Measurements from ENCODE around the gene DUSP14. TPM values are rescaled to one million over a fixed set of nuclear protein-coding genes. Genes with fewer than 3 reads are reported as not detected.
A peak's percentile ranks its signal among the peaks of the same experiment; 100 is the strongest.

The DUSP14 gene
- total RNA-seq, 2 donors from 2014 or later = 8.2 to 10.2 TPM

GRCh38 chr17:37512442-37513068 lies 22.9 kb downstream of the DUSP14 start:
- no peak for ATAC-seq
- Mint-ChIP-seq H3K9me3 (no peaks in the 10 kb centered on the region), H3K27ac (no peak overlapping the region), H3K4me1 (ENCODE audit: low read depth in 2 of 2) (peaks cover 0 to 7% of the 10 kb centered on the region in 2 donors), H3K36me3 (peaks cover under 1% of the 10 kb centered on the region), H3K4me3 (no peak overlapping the region), H3K27me3 (no peaks in the 10 kb centered on the region)
- DNase-seq (ENCODE audit: low spot score) = no peak

GRCh38 chr17:37513711-37514110 lies 24.0 kb downstream of the DUSP14 start:
- Mint-ChIP-seq H3K27ac (no peak overlapping the region), H3K9me3 (no peaks in the 10 kb centered on the region), H3K4me3 (no peak overlapping the region), H3K27me3 (no peaks in the 10 kb centered on the region), H3K36me3 (peaks cover 12% of the 10 kb centered on the region), H3K4me1 (ENCODE audit: low read depth in 2 of 2) (peaks cover 3 to 7% of the 10 kb centered on the region in 2 donors)
- no peak for ATAC-seq
- no peak for DNase-seq (ENCODE audit: low spot score)

GRCh38 chr17:37516127-37516571 lies 26.5 kb downstream of the DUSP14 start:
- Mint-ChIP-seq H3K4me1 (ENCODE audit: low read depth in 2 of 2) (peaks cover 13 to 21% of the 10 kb centered on the region in 2 donors), H3K27me3 (no peaks in the 10 kb centered on the region), H3K36me3 (peaks cover 16% of the 10 kb centered on the region), H3K4me3 (no peak overlapping the region), H3K9me3 (no peaks in the 10 kb centered on the region), H3K27ac (no peak overlapping the region)
- DNase-seq (ENCODE audit: low spot score) = no peak
- ATAC-seq = no peak

GRCh38 chr17:37517881-37518280 lies 28.2 kb downstream of the DUSP14 start:
- no peak for ATAC-seq
- H3K9me3 Mint-ChIP-seq = no peaks in the 10 kb centered on the region

GRCh38 chr17:37518826-37519225 lies 29.1 kb downstream of the DUSP14 start:
- H3K27me3 Mint-ChIP-seq = no peaks in the 10 kb centered on the region
- H3K36me3 Mint-ChIP-seq = peaks cover 21% of the 10 kb centered on the region
- no peak for DNase-seq (ENCODE audit: low spot score)
- no peak for ATAC-seq
- H3K27ac Mint-ChIP-seq = peak overlapping the region; percentile 79 to 81
- H3K4me1 Mint-ChIP-seq (ENCODE audit: low read depth in 2 of 2) = peaks cover 16 to 27% of the 10 kb centered on the region in 2 donors
- H3K4me3 Mint-ChIP-seq = no peak overlapping the region
- H3K9me3 Mint-ChIP-seq = no peaks in the 10 kb centered on the region

More at GRCh38 chr17:37517881-37518280, 28.2 kb downstream of the DUSP14 start:
- peak overlapping the region in 1 of 2 donors; percentile 81 for H3K27ac Mint-ChIP-seq
- peaks cover 13 to 21% of the 10 kb centered on the region in 2 donors for H3K4me1 Mint-ChIP-seq (ENCODE audit: low read depth in 2 of 2)
- peaks cover 16% of the 10 kb centered on the region for H3K36me3 Mint-ChIP-seq
- no peak overlapping the region for H3K4me3 Mint-ChIP-seq
- DNase-seq (ENCODE audit: low spot score) = no peak
- H3K27me3 Mint-ChIP-seq = no peaks in the 10 kb centered on the region

GRCh38 chr17:37519251-37519985 lies 29.7 kb downstream of the DUSP14 start:
- Mint-ChIP-seq H3K36me3 (peaks cover 21% of the 10 kb centered on the region), H3K27me3 (no peaks in the 10 kb centered on the region), H3K27ac (peak overlapping the region; percentile 79 to 81), H3K4me1 (ENCODE audit: low read depth in 2 of 2) (peaks cover 17 to 28% of the 10 kb centered on the region in 2 donors), H3K9me3 (no peaks in the 10 kb centered on the region), H3K4me3 (no peak overlapping the region)
- ATAC-seq (no peak), DNase-seq (ENCODE audit: low spot score) (no peak)

GRCh38 chr17:37520174-37520573 lies 30.5 kb downstream of the DUSP14 start:
- peaks cover 17 to 28% of the 10 kb centered on the region in 2 donors for H3K4me1 Mint-ChIP-seq (ENCODE audit: low read depth in 2 of 2)
- no peak overlapping the region for H3K4me3 Mint-ChIP-seq
- no peak for ATAC-seq
- H3K27ac Mint-ChIP-seq = peak overlapping the region; percentile 79 to 81
- no peaks in the 10 kb centered on the region for H3K27me3 Mint-ChIP-seq
- no peaks in the 10 kb centered on the region for H3K9me3 Mint-ChIP-seq
- peaks cover 21% of the 10 kb centered on the region for H3K36me3 Mint-ChIP-seq
- no peak for DNase-seq (ENCODE audit: low spot score)

- peaks cover 17 to 28% of the 10 kb centered on the region in 2 donors for H3K4me1 Mint-ChIP-seq (ENCODE audit: low read depth in 2 of 2)
- H3K27me3 Mint-ChIP-seq = no peaks in the 10 kb centered on the region
- ATAC-seq (no peak), DNase-seq (ENCODE audit: low spot score) (no peak)
- no peak overlapping the region for H3K4me3 Mint-ChIP-seq
- no peaks in the 10 kb centered on the region for H3K9me3 Mint-ChIP-seq
- H3K36me3 Mint-ChIP-seq = peaks cover 25% of the 10 kb centered on the region
- no peak overlapping the region for H3K27ac Mint-ChIP-seq
Measured at GRCh38 chr17:37521821-37522220, 32.1 kb downstream of the DUSP14 start.

GRCh38 chr17:37523715-37524219 lies 34.1 kb downstream of the DUSP14 start:
- Mint-ChIP-seq H3K36me3 (peaks cover 16% of the 10 kb centered on the region), H3K27ac (peak overlapping the region; percentile 36 to 41), H3K4me3 (no peak overlapping the region), H3K4me1 (ENCODE audit: low read depth in 2 of 2) (peaks cover 17 to 25% of the 10 kb centered on the region in 2 donors), H3K27me3 (no peaks in the 10 kb centered on the region), H3K9me3 (no peaks in the 10 kb centered on the region)
- DNase-seq (ENCODE audit: low spot score) = no peak
- ATAC-seq = peak; percentile 36 to 43

GRCh38 chr17:37527249-37527851 lies 37.7 kb downstream of the DUSP14 start:
- H3K36me3 Mint-ChIP-seq = peaks cover 13% of the 10 kb centered on the region
- peaks cover 6 to 7% of the 10 kb centered on the region in 2 donors for H3K4me1 Mint-ChIP-seq (ENCODE audit: low read depth in 2 of 2)
- no peak overlapping the region for H3K4me3 Mint-ChIP-seq
- ATAC-seq (no peak), DNase-seq (ENCODE audit: low spot score) (no peak)
- H3K27me3 Mint-ChIP-seq = no peaks in the 10 kb centered on the region
- H3K27ac Mint-ChIP-seq = no peak overlapping the region
- no peaks in the 10 kb centered on the region for H3K9me3 Mint-ChIP-seq

- peak overlapping the region in 1 of 2 donors; percentile 8 for H3K27ac Mint-ChIP-seq
- no peaks in the 10 kb centered on the region for H3K27me3 Mint-ChIP-seq
- no peak for ATAC-seq
- no peaks in the 10 kb centered on the region for H3K4me1 Mint-ChIP-seq (ENCODE audit: low read depth in 2 of 2)
- H3K9me3 Mint-ChIP-seq = no peaks in the 10 kb centered on the region
- no peak overlapping the region for H3K4me3 Mint-ChIP-seq
- peaks cover 8% of the 10 kb centered on the region for H3K36me3 Mint-ChIP-seq
- no peak for DNase-seq (ENCODE audit: low spot score)
Measured at GRCh38 chr17:37530420-37530819, 40.7 kb downstream of the DUSP14 start.

- H3K36me3 Mint-ChIP-seq = peaks cover 15% of the 10 kb centered on the region
- DNase-seq (ENCODE audit: low spot score) = no peak
- H3K9me3 Mint-ChIP-seq = no peaks in the 10 kb centered on the region
- H3K4me1 Mint-ChIP-seq (ENCODE audit: low read depth in 2 of 2) = peaks cover 0 to 2% of the 10 kb centered on the region in 2 donors
- no peaks in the 10 kb centered on the region for H3K27me3 Mint-ChIP-seq
- H3K27ac Mint-ChIP-seq = no peak overlapping the region
- no peak for ATAC-seq
- H3K4me3 Mint-ChIP-seq = no peak overlapping the region
Measured at GRCh38 chr17:37532756-37533155, 43.1 kb downstream of the DUSP14 start.

- ATAC-seq (no peak), DNase-seq (ENCODE audit: low spot score) (no peak)
- Mint-ChIP-seq H3K4me3 (no peak overlapping the region), H3K4me1 (ENCODE audit: low read depth in 2 of 2) (peaks cover 0 to 3% of the 10 kb centered on the region in 2 donors), H3K27ac (no peak overlapping the region), H3K27me3 (no peaks in the 10 kb centered on the region), H3K9me3 (no peaks in the 10 kb centered on the region), H3K36me3 (peaks cover 19% of the 10 kb centered on the region)
Measured at GRCh38 chr17:37535906-37536305, 46.2 kb downstream of the DUSP14 start.

Data from natural killer cell treated with Interleukin-12 subunit alpha and Interleukin-12 subunit beta and Interleukin-15 and Interleukin-18, amount 100 ng/mL, for 72 hours (primary cell).